WI38 (cell line): ENCODE results near the gene DICER1.
"Not testable (repeated sequence)": the region's sequence is repeated elsewhere in the genome, so short reads cannot be mapped to it uniquely, and the experiment has no call there.

ENCODE experiments used
- H3K4me3 ChIP-seq: 2 replicates; pipeline ENCODE4 v1.5.1; 2011; ENCODE audit warnings: low read depth, mild to moderate bottlenecking, control low read depth, low read length
- CTCF ChIP-seq: IDR thresholded peaks from 2 replicates; pipeline ENCODE4 v1.5.1; 2012; ENCODE audit warnings: low read depth, mild to moderate bottlenecking, control low read depth, low read length

Gene DICER1

GRCh38 chr14:95185033-95185766 is 27.9 kb upstream of the DICER1 start:
- H3K4me3 ChIP-seq = no peak overlapping the region
- no peak for TF ChIP-seq CTCF

- no peak for TF ChIP-seq CTCF
- H3K4me3 ChIP-seq = no peak overlapping the region
Observed at GRCh38 chr14:95184413-95184790, 27.1 kb upstream of the DICER1 start.

DNA sequence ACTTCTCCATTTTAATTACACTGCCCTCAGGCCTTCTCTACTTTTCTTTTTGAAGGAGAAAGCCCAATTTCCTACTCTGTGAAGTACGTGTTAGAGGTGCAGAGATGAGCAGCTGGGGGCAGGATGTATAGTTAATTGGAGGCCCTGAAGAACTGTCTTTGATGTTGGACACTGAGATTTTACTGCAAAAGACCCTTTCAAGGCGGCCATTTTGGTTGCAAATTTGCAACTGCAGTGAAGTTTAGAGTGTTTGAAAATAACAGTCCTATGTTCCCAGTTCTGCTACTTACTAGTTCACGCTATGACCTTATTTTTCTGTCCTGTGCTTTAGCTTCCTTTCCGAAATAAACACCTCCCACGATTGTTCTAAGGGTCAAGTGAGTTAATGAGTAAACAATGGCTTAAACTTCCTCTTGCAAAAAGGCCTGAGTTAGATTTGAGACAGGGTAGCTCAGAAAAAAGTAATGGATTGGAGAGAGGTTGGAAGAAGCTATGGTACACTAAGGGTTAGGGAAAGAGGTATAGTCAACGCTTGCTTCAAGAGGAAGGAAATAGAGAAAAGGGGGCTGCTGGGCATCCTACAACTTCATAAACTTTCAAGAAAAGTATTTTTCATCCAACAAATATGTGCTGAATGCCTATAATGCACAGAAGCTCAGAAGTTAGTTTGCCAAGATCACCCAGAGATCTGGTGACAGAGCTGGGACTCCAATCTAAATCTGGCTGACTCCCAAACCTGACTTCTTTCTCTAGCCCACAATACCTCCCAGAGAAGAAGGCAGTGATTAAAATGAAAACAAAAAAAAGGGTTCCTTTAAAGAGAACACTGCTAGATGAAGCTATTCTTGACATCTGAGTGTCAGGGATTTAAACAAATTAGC is 26.4 kb upstream of the DICER1 start:
- no peak for TF ChIP-seq CTCF
- no peak overlapping the region for H3K4me3 ChIP-seq

DNA sequence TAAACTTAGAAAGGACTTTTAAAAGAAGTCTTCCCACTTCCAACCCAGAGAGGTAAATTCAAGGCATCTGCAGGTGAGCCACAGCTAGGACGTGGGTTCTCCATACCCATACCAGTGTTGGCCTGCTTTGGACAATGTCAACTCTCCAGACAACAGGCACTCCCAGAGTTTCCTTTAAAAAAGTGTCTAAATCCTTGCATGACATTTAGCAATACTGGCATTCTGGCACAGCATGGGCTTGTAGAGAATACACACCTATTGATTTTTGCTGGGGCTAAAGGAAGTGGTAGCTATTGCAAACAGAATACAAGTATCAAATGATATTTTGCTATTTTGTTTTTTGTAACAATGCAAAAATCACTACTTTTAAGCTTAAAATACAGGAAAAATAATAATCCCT is 25.8 kb upstream of the DICER1 start:
- no peak overlapping the region for H3K4me3 ChIP-seq
- TF ChIP-seq CTCF = no peak

DNA sequence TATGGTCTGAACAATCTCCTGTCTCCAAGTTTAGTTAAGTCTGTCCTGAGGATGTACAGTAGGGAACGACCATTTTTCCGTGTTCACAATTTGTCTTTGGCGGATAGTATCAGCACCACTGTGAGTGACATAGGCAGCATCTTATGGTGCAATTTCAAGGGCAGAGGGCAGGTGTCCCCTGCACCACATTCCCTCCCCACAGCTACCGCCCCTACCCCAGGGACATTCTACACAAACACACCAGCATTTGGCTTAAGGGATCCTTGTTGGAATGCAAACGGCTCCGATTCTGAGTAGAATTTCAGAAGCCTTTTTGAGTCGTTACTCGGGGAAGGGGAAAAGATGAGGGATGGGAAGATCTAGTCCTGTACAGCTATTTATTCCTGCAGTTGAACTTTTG is 25.1 kb upstream of the DICER1 start:
- no peak for TF ChIP-seq CTCF
- no peak overlapping the region for H3K4me3 ChIP-seq

GRCh38 chr14:95180966-95181741 is 23.8 kb upstream of the DICER1 start:
- H3K4me3 ChIP-seq = no peak overlapping the region
- TF ChIP-seq CTCF = no peak

DNA sequence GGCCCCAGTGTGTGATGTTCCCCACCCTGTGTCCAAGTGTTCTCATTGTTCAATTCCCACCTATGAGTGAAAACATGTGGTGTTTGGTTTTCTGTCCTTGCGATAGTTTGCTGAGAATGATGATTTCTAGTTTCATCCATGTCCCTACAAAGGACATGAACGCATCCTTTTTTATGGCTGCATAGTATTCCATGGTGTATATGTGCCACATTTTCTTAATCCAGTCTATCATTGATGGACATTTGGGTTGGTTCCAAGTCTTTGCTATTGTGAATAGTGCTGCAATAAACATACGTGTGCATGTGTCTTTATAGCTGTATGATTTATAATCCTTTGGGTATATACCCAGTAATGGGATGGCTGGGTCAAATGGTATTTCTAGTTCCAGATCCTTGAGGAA is 18.3 kb upstream of the DICER1 start:
- not testable (repeated sequence) for H3K4me3 ChIP-seq
